NCI-H1092 (cell line): Measurements from ENCODE around the gene POLR3C.
"Not testable (repeated sequence)": the region's sequence is repeated elsewhere in the genome, so short reads cannot be mapped to it uniquely, and the experiment has no call there.

Experiments used
- DNase-seq: peaks from one replicate; lab custom pipeline; 2025; lab: John Stamatoyannopoulos, UW

The POLR3C gene, protein sequence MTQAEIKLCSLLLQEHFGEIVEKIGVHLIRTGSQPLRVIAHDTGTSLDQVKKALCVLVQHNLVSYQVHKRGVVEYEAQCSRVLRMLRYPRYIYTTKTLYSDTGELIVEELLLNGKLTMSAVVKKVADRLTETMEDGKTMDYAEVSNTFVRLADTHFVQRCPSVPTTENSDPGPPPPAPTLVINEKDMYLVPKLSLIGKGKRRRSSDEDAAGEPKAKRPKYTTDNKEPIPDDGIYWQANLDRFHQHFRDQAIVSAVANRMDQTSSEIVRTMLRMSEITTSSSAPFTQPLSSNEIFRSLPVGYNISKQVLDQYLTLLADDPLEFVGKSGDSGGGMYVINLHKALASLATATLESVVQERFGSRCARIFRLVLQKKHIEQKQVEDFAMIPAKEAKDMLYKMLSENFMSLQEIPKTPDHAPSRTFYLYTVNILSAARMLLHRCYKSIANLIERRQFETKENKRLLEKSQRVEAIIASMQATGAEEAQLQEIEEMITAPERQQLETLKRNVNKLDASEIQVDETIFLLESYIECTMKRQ

DNA sequence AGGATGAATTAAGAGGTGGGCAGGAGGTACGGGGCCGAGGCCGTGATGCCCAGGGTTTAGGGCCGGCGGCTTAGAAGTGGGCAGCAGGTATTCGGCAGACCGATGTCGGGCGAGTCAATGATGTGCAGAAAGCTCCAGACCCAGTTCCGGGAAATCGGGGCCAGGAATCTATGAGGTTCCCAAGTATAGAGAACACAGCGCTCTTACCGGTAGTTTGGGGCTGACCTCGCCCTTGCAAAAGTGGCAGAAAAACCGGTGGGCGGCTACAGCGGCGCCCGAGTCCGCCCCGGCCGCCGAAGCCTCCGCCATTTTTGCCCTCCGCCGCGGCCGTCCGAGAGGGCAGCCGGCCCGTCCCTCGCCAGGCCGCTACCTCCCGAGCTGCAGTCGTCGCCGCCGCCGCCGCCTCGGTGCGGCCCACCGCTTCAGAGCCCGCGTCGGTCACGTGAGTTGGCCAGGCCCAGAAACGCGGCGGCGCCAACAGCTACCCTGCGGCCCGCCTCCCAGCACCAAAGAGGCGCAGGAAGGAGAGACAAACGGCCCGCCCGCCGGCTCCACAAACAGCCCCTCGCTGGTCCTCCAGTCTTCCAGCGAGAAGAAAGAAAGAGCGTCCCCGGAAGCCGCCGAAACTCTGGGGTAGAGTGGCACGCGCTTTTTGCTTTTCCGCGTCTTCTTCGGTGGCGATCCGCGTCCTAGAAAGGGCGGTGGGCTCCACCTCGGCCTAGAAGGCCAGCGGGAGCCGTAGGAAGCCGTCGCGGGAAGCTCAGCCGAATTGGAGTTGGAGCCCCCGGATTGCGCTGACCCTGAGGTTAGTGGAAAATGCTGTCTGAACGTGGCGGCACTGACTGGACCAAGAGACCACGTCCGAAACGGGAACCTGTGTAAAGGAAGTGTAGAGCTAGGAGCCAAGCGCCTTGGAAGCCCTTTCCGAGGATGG lies at the start of gene POLR3C, which contains the start of gene RNF115:
Gene POLR3C (plus strand): TSS at position 636 of the 934 bp plus-strand sequence. CDS start 1,577 bp downstream, outside the sequence.
Gene RNF115 (minus strand): TSS at position 531 of the 934 bp plus-strand sequence. CDS start 222 bp downstream, at position 309.
- DNase-seq = peak; percentile 83

DNA sequence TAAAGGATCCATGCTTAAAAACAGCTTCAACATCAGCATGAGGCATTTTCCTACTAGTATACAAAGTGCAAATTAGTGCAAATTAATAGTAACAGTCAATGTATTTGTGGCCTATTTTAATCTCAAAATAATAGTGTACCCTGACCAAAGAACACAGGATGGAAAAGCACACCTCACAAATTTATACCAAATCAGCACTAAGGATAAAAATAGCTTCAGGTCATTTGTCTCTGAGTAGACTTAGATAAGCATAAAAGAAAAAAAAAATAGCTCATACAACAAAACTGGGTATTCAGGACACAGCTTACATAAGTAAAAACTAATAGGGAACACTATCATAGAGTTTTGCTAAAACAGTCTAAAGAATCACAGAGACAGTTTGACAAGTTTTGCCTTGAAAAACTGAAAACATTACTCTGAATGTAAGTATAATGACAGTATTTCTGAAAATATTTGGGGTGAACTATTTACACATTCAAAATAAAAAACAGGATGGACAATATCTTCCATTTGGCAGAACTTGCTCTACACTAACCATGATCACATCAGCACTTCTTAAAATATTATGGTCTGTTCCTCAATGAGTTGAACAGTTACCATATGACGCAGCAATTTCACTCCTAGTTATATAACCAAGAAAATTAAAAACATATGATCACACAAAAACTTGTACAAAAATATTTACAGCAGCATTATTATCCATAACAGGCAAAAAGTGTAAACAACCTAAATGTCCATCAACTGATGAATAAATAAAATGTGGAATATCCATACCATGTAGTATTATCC lies 46.4 kb upstream of the POLR3C start:
- DNase-seq = no peak

DNA sequence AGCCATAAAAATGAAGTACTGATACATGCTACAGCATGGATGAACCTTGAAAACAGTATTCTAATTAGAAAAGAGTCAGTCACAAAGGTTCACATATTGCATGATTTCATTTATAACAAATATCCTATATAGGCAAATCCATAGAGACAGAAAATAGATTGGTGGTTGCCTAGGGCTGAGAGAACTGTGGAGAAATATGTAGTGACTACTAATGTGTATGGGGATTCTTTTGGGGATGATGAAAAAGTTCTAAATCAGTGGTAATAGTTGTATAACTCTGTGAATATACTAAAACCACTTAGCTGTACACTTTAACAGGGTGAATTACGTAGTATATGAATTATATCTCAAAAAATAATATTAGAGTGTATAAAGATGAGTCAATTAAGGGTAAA lies 45.9 kb upstream of the POLR3C start:
- no peak for DNase-seq

DNA sequence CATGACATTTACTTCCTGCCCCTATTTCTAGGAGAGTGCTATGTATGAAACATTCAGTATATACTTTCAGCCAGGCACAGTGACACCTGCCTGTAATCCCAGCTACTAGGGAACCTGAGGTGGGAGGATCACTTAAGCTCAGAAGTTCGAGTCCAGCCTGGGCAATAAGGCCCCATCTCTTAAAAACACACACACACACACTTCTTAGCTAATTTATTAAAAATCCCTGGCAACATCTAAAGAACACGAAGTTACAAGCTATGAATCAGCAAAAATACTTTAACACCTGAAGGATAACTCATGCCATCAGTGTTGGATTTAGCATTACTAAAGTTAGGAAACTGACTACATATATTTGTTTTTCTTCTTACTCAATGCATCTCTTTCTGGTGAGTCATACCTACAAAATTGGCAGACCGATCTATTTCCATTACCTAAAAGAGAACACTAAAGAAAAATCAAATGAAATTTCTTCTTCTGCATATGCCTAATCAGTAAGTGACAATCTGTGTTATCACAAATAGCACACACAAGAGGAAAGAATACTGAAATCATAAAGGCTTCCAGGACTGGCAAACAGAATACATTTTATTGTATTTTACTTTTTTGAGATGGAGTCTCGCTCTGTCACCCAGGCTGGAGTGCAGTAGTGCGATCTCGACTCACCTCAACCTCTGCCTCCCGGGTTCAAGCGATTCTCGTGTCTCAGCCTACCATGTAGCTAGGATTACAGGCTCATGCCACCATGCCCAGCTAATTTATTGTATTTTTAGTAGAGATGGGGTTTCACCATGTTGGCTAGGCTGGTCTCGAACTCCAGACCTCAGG lies 41.5 kb upstream of the POLR3C start:
- no peak for DNase-seq

DNA sequence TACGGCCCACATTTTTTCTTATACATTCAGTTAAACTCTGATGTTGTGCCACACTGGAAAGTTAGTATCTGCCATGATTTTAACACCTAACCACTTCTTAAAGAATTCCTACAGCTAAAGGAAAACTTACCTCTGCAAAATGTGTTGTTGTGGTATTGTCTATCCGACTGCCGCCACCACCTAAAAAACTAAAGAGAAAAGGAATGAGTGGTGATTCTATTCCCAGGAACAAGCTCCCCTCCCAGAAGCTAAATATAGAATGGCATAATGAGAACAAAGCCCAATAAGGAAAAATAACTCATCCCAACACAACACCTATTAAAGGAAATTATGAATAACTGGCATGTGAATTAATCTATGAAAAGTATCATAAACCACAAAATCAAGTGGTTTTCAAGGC lies 39.6 kb upstream of the POLR3C start:
- no peak for DNase-seq

DNA sequence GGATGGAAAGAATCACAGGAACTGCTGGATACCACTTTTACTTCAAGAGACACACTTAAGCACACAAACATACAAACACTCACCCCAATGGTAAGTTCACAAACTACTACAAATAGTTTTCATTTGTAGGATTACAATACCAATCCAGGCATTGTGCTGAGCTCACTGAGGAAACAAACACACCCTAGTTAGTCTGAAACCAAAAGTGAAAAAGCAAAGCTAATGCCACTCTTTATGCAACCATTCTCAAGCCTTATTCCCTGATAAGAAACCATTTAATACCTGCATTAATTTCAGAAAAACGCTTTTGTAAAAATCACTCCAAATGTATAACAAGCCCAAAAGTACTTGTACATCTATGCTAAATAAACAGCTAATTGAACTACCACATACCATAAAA lies 38.5 kb upstream of the POLR3C start:
- DNase-seq = no peak

DNA sequence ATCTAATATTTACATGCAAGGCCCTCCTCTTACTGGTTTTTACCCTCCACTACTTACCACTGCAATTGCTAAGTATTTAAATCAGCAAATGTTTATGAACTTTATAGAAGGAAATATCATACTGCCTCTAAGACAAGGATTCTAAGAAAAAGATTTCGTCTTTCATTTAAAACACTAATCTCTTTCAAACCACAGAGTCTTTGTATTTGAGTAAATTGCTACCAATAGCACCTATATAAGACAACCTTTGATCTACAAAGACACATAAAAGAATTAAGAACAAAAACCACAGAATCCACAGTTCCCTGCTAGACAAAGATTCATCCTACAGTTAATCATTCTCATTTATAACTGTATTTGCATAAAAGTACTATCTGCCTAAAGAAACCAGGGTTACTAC lies 37.7 kb upstream of the POLR3C start:
- DNase-seq = no peak

DNA sequence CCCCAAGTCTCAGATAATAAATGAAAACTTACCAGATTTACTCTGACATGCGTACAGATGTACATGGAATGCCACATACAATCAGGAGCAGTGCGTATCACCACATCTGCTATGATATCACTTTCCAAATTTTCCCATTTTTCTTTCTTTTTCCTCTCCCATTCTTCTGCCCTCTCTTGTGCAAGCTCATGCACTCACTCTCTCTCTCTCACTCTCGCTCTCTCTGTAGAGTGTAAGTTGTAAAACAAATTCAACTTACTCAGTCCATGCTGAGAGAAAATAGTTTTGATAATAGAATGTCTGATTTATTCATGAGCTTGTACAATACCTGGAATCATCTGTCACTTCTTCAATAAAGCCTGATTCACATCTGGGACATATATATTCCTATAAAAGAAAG lies 35.4 kb upstream of the POLR3C start:
- DNase-seq = no peak

DNA sequence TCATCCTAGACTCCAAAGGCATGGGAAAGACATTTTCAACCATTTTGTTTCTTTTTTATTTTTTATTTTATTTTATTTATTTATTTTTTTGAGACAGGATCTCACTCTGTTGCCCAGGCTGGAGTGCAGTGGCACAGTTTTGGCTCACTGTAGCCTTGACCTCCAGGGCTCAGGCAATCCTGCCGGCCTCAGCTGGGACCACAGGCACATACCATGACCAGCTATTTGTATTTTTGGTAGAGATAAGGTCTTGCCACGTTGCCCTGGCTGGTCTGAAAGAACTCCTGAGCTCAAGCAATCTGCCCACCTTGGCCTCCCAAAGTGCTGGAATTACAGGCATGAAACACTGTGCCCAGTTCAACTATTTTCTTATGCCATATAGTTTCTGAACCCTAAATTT lies 32.1 kb upstream of the POLR3C start:
- not testable (repeated sequence) for DNase-seq

DNA sequence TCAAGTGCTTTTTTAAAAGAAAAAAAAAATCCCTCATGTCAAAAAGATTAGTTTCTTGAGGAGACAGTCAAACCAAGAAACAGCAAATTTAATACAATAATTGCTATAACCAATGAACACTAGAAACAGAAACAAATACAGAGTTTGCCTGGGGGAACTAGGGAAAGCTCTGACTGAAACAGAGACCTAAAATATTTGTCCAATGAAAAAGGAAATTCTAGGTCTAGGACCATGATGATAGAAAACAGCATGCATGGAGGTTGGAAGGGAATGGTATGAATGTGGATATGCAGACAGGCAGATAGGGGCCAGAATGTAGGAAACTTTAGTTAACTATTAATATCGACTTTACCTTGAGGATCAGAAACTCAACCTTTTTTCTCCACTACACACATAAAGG lies 31.5 kb upstream of the POLR3C start:
- DNase-seq = no peak

DNA sequence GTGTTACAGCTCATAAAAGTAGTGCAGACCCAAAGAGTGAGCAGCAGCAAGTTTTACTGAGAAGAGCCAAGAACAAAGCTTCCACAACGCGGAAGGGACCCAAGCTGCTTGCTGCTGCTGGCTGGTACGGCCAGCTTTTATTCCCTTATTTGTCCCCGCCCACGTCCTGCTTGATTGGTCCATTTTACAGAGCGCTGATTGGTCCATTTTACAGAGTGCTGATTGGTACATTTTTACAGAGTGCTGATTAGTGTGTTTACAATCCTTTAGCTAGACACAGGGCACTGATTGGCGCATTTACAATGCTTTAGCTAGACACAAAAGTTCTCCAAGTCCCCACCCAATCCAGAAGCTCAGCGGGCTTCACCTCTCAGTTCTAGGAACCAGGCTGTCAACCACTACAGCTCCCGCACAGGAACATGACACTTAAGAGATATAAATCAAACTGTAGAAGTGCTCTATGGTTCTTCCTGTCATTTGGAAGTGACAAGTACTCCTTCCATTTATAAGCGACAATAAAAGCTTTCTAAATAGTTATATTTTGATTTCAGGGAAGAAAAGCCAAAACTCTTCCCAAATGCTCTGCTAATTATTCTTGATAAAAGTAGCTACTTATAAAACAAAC lies 28.6 kb upstream of the POLR3C start:
- DNase-seq = no peak

DNA sequence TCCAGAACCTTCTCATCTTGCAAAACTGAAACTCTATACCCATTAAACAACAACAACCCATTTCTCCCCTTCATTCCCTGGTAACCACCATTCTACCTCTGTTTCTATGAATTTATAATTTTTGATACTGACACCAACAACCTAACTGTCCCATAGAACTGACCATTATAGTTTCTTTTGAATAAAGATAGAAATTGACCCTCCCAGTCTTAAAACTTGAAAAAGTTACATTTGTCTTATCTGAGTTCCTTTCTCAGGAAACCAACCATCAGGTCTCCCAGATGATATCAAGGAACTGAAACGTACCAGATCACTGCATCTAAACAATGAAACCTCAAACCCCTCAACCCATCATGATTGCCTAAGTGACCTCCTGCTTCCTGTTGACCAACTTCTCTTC lies 27.2 kb upstream of the POLR3C start:
- no peak for DNase-seq

DNA sequence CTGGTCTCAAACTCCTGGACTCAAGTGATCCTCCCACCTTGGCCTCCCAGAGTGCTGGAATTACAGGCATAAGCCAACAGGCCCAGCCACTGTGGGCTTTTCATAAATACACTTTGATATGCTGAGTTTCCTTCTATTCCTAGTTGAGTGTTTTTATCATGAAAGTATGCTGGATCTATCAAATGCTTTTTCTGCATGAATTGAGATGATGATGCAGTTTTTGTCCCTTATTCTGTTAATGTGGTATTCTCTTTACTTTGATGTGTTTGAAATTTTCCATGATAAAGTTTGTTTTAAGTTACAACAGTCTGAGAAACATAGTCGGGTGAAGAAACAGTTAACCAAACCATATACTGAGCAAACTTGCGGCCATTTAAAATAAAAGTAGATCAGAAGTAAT lies 24.2 kb upstream of the POLR3C start:
- DNase-seq = no peak

DNA sequence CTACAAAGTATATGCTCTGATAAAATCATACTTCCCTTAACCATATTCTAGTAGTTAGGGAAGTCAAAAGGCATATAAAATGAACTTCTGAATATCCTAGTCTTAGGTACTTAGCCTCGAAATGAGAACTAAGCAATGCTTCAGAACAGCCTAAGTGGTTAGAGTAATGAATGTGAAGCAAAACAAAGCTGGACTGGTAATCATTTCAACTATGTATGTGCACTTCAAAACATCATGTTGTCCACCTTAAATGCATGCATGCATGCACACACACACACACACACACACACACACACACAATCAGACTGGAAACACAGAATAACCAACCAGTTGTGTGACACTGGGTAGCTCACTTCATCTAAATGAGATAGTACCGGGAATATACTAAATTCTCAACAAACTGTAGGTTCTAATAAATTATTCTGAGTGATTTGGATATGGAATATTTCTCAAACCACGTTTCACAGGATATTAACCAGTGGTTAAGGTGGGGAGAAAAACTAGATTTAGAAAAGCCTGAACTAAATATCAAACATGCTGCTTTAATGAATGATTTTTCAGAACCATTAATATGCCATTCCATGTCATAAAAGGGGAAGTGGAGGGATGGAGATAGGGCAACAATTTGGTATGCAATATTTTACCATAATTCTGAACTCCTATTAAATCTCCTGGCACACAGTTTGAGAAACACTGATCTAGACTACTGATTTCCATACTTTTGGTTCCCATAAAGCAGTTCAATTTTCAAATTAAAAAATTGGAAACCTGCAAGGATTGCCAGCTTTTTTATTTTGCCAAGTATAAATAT lies 19.6 kb upstream of the POLR3C start:
- no peak for DNase-seq

DNA sequence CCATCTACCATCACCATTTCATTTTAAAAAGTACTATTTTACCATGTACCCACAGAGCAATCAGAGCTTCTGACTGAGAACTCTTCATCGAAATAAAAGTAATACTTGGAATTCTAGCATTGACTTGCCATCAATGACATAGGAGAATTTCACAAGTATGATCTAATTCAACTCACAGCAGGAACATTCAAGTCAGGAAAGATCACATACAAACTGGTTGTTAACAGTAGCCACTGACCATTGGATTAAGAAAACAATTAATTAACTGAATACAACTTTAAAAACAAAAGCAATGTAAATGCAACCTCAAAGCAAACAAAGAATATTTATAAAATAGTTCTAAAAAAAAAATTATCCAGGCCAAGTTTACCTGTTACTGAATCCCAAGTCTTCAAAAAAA lies 18.9 kb upstream of the POLR3C start:
- no peak for DNase-seq

DNA sequence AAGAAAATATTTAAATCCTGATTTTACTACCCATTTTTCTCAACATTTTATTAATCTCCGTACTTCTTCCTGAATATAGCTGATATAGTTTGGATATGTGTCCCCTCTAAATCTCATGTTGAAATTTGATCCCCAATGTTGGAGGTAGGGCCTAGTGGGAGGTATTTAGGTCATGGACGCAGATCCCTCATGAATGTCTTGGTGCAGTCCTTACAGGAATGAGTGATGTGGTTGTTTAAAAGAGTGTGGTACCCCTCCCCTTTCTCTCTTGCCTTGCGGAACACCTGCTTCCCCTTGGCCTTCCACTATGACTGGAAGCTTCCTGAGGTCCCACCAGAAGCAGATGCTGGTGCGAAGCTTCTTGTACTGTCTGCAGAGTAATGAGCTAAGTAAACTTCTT lies 17.6 kb upstream of the POLR3C start:
- DNase-seq = no peak

DNA sequence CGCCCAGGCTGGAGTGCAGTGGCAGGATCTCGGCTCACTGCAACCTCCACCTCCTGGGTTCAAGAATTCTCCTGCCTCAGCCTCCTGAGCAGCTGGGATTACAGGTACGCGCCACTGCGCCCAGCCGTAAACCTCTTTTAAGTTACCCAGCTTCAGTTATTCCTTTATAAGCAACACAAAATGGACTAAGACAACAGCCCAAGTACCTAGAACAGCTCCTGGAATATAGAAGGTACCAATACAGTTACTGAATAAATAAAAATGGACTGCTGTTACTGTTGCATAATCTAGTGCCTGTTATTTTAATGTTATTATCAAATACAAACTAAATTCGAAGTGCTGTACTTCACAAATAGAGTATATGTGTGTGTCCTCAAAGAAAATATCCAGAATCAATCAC lies 17.2 kb upstream of the POLR3C start:
- no peak for DNase-seq

DNA sequence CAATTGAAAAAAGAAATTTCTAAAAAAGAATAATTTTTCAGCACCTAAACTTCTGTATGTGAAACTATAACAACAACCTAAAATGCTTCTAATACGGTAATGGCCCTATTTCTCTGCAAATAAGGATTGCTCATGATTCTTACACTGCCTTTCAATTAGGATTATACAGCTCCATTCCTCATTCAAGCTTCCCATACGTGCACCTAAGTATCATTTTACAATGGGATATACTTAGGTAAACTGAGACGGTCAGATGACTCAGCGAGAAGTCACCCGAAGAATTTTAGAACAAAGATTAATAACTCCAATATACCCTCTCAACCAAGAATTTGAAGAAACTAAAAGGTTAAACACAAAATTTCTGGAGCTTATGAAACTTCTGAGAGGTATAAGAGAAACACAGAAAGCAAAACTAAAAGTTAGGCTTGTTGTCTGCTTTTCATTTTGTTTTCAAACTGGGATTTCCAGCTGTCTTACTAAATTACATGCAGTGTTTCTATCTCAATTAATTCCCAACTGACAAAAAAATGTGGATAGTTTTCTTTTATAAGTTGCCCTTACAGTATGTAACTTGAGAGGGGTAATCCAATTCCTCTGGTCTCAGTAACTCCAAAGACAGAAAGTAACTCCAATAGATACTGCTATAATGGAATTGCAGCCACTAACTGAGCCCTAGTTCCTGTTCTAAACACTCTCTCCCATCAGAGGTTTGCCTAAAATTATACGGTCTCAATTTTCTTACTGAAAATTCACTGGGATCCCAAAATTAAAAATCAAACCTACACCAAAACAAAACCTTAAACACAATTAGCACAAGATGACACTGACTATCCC lies 10.8 kb upstream of the POLR3C start:
- not testable (repeated sequence) for DNase-seq

DNA sequence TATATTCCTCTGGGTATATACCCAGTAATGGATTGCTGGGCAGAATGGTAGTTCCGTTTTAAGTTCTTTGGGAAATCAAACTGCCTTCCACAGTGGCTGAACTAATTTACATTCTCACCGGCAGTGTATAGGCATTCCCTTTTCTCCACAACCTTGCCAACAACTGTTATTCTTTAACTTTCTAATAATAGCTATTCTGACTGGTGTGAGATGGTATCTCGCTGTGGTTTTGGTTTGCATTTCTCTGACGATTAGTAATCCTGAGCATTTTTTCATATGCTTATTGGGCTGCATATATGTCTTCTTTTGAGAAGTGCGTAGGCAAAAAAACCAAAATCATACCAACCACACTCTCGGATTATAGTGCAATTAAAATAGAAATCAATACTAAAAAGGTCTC lies 5.9 kb upstream of the POLR3C start:
- not testable (repeated sequence) for DNase-seq
